HG03139 (cell line): ENCODE results near the gene KRTAP10-12.

ENCODE experiments used
- ATAC-seq: cut with Tn5 transposase; IDR thresholded peaks from one replicate; pipeline ENCODE4 v1.9.1; 2021; ENCODE audit not compliant: unreplicated experiment

KRTAP10-12 gene

GRCh38 chr21:44710756-44711326, 13.9 kb downstream of the KRTAP10-12 start:
- ATAC-seq, result no peak

GRCh38 chr21:44711327-44712202, 14.6 kb downstream of the KRTAP10-12 start, which contains the start of gene TSPEAR:
TSS of gene TSPEAR (minus strand) at chr21:44711572. CDS start at chr21:44711514, 58 bp downstream.
- no peak for ATAC-seq

- no peak for ATAC-seq
These were observed 15.4 kb downstream of the KRTAP10-12 start for GRCh38 chr21:44712203-44713028.

- no peak for ATAC-seq
These were observed 16.2 kb downstream of the KRTAP10-12 start for GRCh38 chr21:44713130-44713529.

GRCh38 chr21:44713846-44714245, 16.9 kb downstream of the KRTAP10-12 start:
- no peak for ATAC-seq

- no peak for ATAC-seq
These were observed 17.9 kb downstream of the KRTAP10-12 start for GRCh38 chr21:44714905-44715304.

GRCh38 chr21:44716984-44717383, 20.0 kb downstream of the KRTAP10-12 start:
- ATAC-seq, result no peak

GRCh38 chr21:44718093-44718492, 21.1 kb downstream of the KRTAP10-12 start:
- ATAC-seq, result no peak

GRCh38 chr21:44718571-44718970, 21.6 kb downstream of the KRTAP10-12 start:
- ATAC-seq, result no peak

- ATAC-seq, result no peak
These were observed 23.2 kb downstream of the KRTAP10-12 start for GRCh38 chr21:44720170-44720569.

- no peak for ATAC-seq
These were observed 25.8 kb downstream of the KRTAP10-12 start for GRCh38 chr21:44722731-44723130.

GRCh38 chr21:44723177-44724131, 26.5 kb downstream of the KRTAP10-12 start:
- ATAC-seq, result no peak

GRCh38 chr21:44724196-44724595, 27.2 kb downstream of the KRTAP10-12 start:
- ATAC-seq, result no peak

- no peak for ATAC-seq
These were observed 28.0 kb downstream of the KRTAP10-12 start for GRCh38 chr21:44724926-44725325.

- ATAC-seq, result no peak
These were observed 29.9 kb downstream of the KRTAP10-12 start for GRCh38 chr21:44726826-44727225.

- no peak for ATAC-seq
These were observed 30.3 kb downstream of the KRTAP10-12 start for GRCh38 chr21:44727321-44727720.

- ATAC-seq, result no peak
These were observed 30.8 kb downstream of the KRTAP10-12 start for GRCh38 chr21:44727757-44728156.

GRCh38 chr21:44728716-44729115, 31.7 kb downstream of the KRTAP10-12 start:
- no peak for ATAC-seq

- ATAC-seq, result no peak
These were observed 32.5 kb downstream of the KRTAP10-12 start for GRCh38 chr21:44729336-44730027.

GRCh38 chr21:44730028-44730395, 33.0 kb downstream of the KRTAP10-12 start:
- ATAC-seq, result no peak
